IMR-90 (cell line): ENCODE measurements around the gene SNRK.

Source experiments
- CEBPB ChIP-seq: IDR thresholded peaks from 2 replicates; pipeline ENCODE4 v1.6.1; 2012; ENCODE audit warnings: low read depth, low read length, improper control_type of control experiment
- CTCF ChIP-seq: conservative IDR thresholded peaks from 2 replicates; pipeline ENCODE4 v1.5.1; 2012; ENCODE audit warnings: mild to moderate bottlenecking, low read depth, low read length, improper control_type of control experiment
- MAFK ChIP-seq: IDR thresholded peaks from 2 replicates; pipeline ENCODE4 v1.6.1; 2012; ENCODE audit warnings: low read depth, low read length, improper control_type of control experiment
- MAZ ChIP-seq: IDR thresholded peaks from 2 replicates; pipeline ENCODE4 v1.6.1; 2012; ENCODE audit warnings: low read depth, mild to moderate bottlenecking, low read length, improper control_type of control experiment, moderate library complexity, borderline replicate concordance
- NFE2L2 ChIP-seq: fragments of 150-350 bp; IDR thresholded peaks from 2 replicates; pipeline ENCODE4 v1.6.1; 2016; ENCODE audit warnings: low read depth, mild to moderate bottlenecking, low read length
- POLR2A ChIP-seq: IDR thresholded peaks from 2 replicates; pipeline ENCODE4 v1.6.1; 2012; ENCODE audit warnings: mild to moderate bottlenecking, low read depth, low read length
- RAD21 ChIP-seq: IDR thresholded peaks from 2 replicates; pipeline ENCODE4 v1.6.1; 2012; ENCODE audit warnings: low read length, improper control_type of control experiment
- RCOR1 ChIP-seq: IDR thresholded peaks from 2 replicates; pipeline ENCODE4 v1.6.1; 2012; ENCODE audit warnings: mild to moderate bottlenecking, low read length, improper control_type of control experiment; ENCODE audit not compliant: insufficient replicate concordance
- RFX5 ChIP-seq: IDR thresholded peaks from 2 replicates; pipeline ENCODE4 v1.8.0; 2012; ENCODE audit warnings: low read depth, mild to moderate bottlenecking, low read length, moderate library complexity
- SMC3 ChIP-seq: fragments of 150-350 bp; IDR thresholded peaks from 2 replicates; pipeline ENCODE4 v1.6.1; 2016; ENCODE audit warnings: low read depth, mild to moderate bottlenecking, antibody characterized with exemption, low read length, moderate library complexity
- USF2 ChIP-seq: fragments of 150-350 bp; IDR thresholded peaks from 2 replicates; pipeline ENCODE4 v1.6.1; 2017; ENCODE audit warnings: mild to moderate bottlenecking, antibody characterized with exemption, low read length, low read depth

GRCh38 chr3:43349716-43350115 lies 63.4 kb downstream of the SNRK start:
- TF ChIP-seq CTCF (no peak), POLR2A (no peak), USF2 (no peak), CEBPB (no peak), MAZ (no peak), SMC3 (no peak), RAD21 (no peak), NFE2L2 (no peak), RFX5 (no peak), MAFK (no peak), RCOR1 (no peak)
